Vagina (tissue), 2 donors: Measurements from ENCODE around the gene SMPD2. TPM values are rescaled to one million over a fixed set of nuclear protein-coding genes. Genes with fewer than 3 reads are reported as not detected.
"Not testable (repeated sequence)": the region's sequence is repeated elsewhere in the genome, so short reads cannot be mapped to it uniquely, and the experiment has no call there.

Source experiments
- DNase-seq, 2 donors: peaks; one replicate each; pipeline ENCODE4 v3.0.0-alpha.2; 2017; ENCODE audit errors: extremely low spot score in 2 of 2
- H3K27ac ChIP-seq: fragments of 200-600 bp; sonication (generic); one replicate; pipeline ENCODE4 v1.5.1; 2019
- H3K27me3 ChIP-seq: fragments of 200-600 bp; sonication (generic); one replicate; pipeline ENCODE4 v1.5.1; 2019
- H3K36me3 ChIP-seq, 2 donors: fragments of 200-600 bp; sonication (generic); one replicate each; pipeline ENCODE4 v1.5.1; 2017 to 2019
- H3K4me1 ChIP-seq: fragments of 200-600 bp; sonication (generic); one replicate; pipeline ENCODE4 v1.5.1; 2019
- H3K4me3 ChIP-seq, 2 donors: fragments of 200-600 bp; sonication (generic); 1 replicate in 1 of 2; 2 replicates in 1 of 2; pipeline ENCODE4 v1.5.1; 2016 to 2019
- H3K9me3 ChIP-seq: fragments of 200-600 bp; sonication (generic); one replicate; pipeline ENCODE4 v1.5.1; 2019
- POLR2A ChIP-seq, 2 donors: fragments of 450-650 bp; IDR thresholded peaks; one replicate each; pipeline ENCODE4 v1.6.1; 2017; ENCODE audit warnings: antibody characterized with exemption in 2 of 2, mild to moderate bottlenecking in 2 of 2, moderate library complexity in 2 of 2
- POLR2AphosphoS5 ChIP-seq, 2 donors: sonication (generic); formaldehyde crosslinking; IDR thresholded peaks; one replicate each; pipeline ENCODE4 v1.9.0; 2017; ENCODE audit warnings: antibody characterized with exemption in 2 of 2, mild to moderate bottlenecking in 2 of 2, low read depth in 1 of 2; ENCODE audit not compliant: insufficient read depth in 1 of 2
- intact Hi-C: fragments of 100-400 bp; cut with DNase I; formaldehyde crosslinking; loops from one replicate; pipeline ENCODE4 v1.15.1; 2023
- total RNA-seq: library from RNA; depleted of rRNA; stranded (reverse); fragments of >200 nt; gene quantifications from one replicate; pipeline ENCODE4 v1.2.3, GENCODE V29; 2016
- TF ChIP-seq, protein P1 (sequence below), 3 experiments: fragments of 450-650 bp in 2 of 3; fragments of 200-600 bp in 1 of 3; sonication (generic) in 1 of 3; IDR thresholded peaks; one replicate each; pipeline ENCODE4 v1.5.1; 2017 to 2019; ENCODE audit warnings: antibody characterized with exemption in 3 of 3, mild to moderate bottlenecking in 2 of 3, moderate library complexity in 2 of 3

The SMPD2 gene
- total RNA-seq, 1 donor from 2014 or later: 21.4 TPM

DNA sequence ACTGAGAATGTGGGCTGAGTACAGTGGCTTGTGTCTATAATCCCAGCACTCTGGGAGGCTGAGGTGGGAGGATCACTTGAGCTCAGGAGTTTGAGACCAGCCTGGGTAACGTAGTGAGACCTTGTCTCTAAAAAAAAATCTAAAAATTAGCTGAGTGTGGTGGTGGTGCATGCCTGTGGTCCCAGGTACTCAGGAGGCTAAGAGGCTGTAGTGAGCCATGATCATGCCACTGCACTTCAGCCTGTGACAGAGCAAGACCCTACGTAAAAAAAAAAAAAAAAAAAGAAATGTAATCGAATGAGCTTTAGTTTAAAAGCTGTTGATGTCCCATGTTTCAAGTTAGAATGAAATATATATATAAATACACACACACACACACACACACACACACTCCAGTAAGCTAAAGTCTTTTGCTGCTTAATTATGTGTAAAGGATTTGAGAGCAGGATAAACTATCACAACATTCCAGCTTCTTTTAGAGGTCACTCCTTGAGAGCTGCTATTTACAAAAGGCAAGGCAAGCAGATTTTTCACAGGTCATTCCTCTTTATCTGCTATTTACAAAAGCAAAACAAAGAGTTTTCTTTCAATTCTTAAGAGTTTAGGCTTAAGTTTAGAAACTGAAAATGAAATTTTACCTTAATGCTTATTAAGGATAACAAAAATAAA is 19.8 kb downstream of the SMPD2 start:
- Histone ChIP-seq H3K4me3 (no peak overlapping the region), H3K9me3 (no peaks in the 10 kb centered on the region), H3K4me1 (peaks cover 25% of the 10 kb centered on the region), H3K27me3 (no peaks in the 10 kb centered on the region), H3K36me3 (peaks cover 0 to 26% of the 10 kb centered on the region in 2 donors), H3K27ac (no peak overlapping the region)
- intact Hi-C loops: no loop called here
- DNase-seq: no peak
- no peak for TF ChIP-seq POLR2A (IDR thresholded peaks at IDR 0.05)
- TF ChIP-seq, protein P1, sequence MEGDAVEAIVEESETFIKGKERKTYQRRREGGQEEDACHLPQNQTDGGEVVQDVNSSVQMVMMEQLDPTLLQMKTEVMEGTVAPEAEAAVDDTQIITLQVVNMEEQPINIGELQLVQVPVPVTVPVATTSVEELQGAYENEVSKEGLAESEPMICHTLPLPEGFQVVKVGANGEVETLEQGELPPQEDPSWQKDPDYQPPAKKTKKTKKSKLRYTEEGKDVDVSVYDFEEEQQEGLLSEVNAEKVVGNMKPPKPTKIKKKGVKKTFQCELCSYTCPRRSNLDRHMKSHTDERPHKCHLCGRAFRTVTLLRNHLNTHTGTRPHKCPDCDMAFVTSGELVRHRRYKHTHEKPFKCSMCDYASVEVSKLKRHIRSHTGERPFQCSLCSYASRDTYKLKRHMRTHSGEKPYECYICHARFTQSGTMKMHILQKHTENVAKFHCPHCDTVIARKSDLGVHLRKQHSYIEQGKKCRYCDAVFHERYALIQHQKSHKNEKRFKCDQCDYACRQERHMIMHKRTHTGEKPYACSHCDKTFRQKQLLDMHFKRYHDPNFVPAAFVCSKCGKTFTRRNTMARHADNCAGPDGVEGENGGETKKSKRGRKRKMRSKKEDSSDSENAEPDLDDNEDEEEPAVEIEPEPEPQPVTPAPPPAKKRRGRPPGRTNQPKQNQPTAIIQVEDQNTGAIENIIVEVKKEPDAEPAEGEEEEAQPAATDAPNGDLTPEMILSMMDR (IDR thresholded peaks at IDR 0.05): no peak
- TF ChIP-seq POLR2AphosphoS5 (IDR thresholded peaks at IDR 0.05; ENCODE audit: insufficient read depth in 1 of 2, low read depth in 1 of 2): no peak

DNA sequence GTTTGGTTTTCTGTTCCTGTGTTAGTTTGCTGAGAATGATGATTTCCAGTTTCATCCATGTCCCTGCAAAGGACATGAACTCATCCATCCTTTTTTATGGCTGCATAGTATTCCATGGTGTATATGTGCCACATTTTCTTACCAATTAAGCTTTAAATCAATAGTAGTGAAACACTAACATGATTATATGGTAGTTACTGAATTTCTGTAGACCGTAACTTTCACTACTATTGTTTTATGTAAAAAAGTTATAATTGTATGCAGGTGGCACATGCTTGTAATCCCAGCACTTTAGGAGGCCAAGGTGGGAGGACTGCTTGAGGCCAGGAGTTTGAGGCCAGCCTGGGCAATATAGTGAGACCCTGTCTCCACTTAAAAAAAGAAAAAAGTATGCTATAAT is 20.7 kb downstream of the SMPD2 start:
- intact Hi-C loops: not testable (repeated sequence)

DNA sequence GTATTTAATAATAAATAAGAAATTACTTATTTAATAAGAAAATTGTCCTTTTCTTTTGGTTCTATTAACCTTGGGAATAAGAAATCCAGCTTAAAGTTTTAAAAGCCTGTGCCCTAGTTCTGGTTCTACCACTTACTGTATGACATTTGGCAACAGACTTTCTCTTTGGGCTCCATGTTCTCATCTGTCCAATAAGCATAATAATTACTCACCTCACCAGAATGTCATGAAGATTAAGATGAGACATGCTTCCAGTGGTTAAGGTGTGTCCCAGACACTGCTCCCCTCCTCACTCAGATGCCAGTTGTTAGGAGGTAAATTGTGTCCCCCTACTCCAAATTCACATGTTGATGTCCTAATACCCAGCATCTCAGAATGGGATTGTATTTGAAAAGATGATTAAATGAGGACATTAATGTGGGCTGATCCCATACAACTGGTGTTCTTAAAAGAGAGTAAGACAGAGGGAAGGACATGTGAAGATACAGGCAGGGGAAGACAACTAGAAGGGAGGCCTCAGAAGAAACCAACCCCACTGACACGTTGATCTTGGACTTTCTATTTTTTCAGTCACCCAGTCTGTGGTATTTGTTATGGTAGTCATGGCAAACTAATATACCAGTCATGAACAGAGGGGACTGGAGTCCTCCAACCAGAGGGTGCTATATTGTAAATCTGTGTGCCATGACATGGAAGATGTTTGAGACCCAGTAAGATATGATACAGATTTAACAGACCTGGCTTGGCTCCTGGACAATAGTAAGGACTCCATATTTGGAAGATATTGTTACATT is 21.4 kb downstream of the SMPD2 start:
- TF ChIP-seq, protein P1 (IDR thresholded peaks at IDR 0.05): no peak
- TF ChIP-seq POLR2A (IDR thresholded peaks at IDR 0.05) (no peak), POLR2AphosphoS5 (IDR thresholded peaks at IDR 0.05; ENCODE audit: insufficient read depth in 1 of 2, low read depth in 1 of 2) (peak in 1 of 2 donors; percentile 63)
- Histone ChIP-seq H3K27me3 (no peaks in the 10 kb centered on the region), H3K27ac (no peak overlapping the region), H3K4me3 (no peak overlapping the region), H3K36me3 (peaks cover 0 to 41% of the 10 kb centered on the region in 2 donors), H3K4me1 (peaks cover 14% of the 10 kb centered on the region), H3K9me3 (no peaks in the 10 kb centered on the region)
- intact Hi-C loops: no loop called here
- DNase-seq: no peak

More for the DNA sequence above, 20.7 kb downstream of the SMPD2 start:
- not testable (repeated sequence) for H3K4me3 ChIP-seq, H3K27me3 ChIP-seq, DNase-seq, H3K27ac ChIP-seq, H3K9me3 ChIP-seq
- H3K4me1 ChIP-seq: peaks cover 22% of the 10 kb centered on the region
- peaks cover 0 to 35% of the 10 kb centered on the region in 2 donors for H3K36me3 ChIP-seq

DNA sequence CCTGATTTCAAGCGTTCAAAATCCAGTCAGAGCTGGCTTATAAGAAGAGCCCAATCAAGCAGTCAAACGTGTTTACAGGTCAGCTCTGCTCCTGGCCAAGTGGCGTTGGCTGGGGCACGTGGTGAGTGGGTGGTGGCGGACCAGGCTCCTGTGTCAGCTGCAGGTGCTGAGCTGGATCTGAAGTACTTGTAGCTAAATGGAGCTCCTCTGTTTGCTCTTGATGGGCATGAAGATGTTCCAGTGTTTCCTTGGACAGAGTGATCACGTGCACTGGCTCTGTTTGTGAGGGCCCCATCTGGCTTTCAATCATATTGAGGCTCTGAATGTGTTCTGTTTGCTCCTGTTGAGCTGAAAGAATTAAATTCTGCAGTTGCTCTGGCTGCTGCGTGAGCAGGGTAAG is 25.2 kb downstream of the SMPD2 start:
- TF ChIP-seq POLR2A (IDR thresholded peaks at IDR 0.05): no peak
- TF ChIP-seq, protein P1 (IDR thresholded peaks at IDR 0.05): no peak
- Histone ChIP-seq H3K27me3 (no peaks in the 10 kb centered on the region), H3K36me3 (peaks cover 0 to 56% of the 10 kb centered on the region in 2 donors), H3K9me3 (no peaks in the 10 kb centered on the region), H3K4me1 (no peaks in the 10 kb centered on the region), H3K4me3 (no peak overlapping the region), H3K27ac (no peak overlapping the region)
- intact Hi-C loops: no loop called here
- DNase-seq: no peak

DNA sequence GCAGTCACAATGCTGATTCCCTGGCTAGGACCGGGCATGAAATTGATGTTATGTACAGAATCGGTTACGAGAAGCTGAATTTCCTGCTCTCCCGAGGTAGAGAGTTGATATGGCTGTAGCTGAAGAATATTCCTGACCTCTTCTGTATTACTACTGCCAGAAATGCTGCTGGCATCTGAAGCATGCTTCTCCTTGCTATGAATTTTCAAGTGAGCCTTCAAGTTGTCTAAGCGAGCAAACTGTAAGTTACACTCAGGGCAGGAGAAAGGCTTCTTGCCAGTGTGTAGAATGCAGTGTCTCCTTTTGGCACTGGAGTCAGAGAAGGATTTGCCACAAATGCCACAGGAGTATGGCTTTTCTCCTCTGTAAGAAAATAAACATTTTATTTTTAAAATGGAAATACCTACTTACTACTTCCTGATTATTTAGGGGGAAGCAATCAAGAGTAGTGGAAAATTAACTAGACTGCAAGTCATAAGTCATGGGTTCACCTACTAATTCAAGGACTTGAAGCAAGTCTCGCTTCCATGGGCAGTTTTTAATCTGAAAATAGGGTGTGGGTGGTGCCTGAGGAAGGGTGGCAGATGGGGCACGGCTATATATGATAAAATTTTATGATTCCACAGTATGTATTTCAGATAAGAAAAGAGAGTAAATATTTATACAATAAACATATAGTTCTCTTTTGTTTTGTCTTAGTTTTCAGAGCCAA is 25.8 kb downstream of the SMPD2 start:
- intact Hi-C loops: no loop called here
- DNase-seq: no peak
- TF ChIP-seq, protein P1 (IDR thresholded peaks at IDR 0.05): no peak
- no peak overlapping the region for H3K4me3 ChIP-seq
- H3K36me3 ChIP-seq: peaks cover 0 to 62% of the 10 kb centered on the region in 2 donors
- no peaks in the 10 kb centered on the region for H3K27me3 ChIP-seq
- no peaks in the 10 kb centered on the region for H3K4me1 ChIP-seq
- H3K27ac ChIP-seq: no peak overlapping the region
- no peaks in the 10 kb centered on the region for H3K9me3 ChIP-seq
